Peyer's patch (tissue), 4 donors: Measurements from ENCODE around the gene TINAG.

ENCODE experiments used
- POLR2A ChIP-seq, 2 donors: fragments of 450-650 bp; IDR thresholded peaks; one replicate each; pipeline ENCODE4 v1.5.1; 2017; ENCODE audit warnings: antibody characterized with exemption in 2 of 2, mild to moderate bottlenecking in 2 of 2, moderate library complexity in 2 of 2
- TF ChIP-seq, protein P1 (sequence below), 6 experiments: fragments of 450-650 bp in 4 of 6; fragments of 200-600 bp in 2 of 6; sonication (generic) in 1 of 6; IDR thresholded peaks; one replicate each; pipeline ENCODE4 v1.5.1; 2017 to 2019; ENCODE audit warnings: antibody characterized with exemption in 6 of 6, mild to moderate bottlenecking in 3 of 6, moderate library complexity in 1 of 6

- no peak for TF ChIP-seq POLR2A (IDR thresholded peaks at IDR 0.05)
- TF ChIP-seq, protein P1, sequence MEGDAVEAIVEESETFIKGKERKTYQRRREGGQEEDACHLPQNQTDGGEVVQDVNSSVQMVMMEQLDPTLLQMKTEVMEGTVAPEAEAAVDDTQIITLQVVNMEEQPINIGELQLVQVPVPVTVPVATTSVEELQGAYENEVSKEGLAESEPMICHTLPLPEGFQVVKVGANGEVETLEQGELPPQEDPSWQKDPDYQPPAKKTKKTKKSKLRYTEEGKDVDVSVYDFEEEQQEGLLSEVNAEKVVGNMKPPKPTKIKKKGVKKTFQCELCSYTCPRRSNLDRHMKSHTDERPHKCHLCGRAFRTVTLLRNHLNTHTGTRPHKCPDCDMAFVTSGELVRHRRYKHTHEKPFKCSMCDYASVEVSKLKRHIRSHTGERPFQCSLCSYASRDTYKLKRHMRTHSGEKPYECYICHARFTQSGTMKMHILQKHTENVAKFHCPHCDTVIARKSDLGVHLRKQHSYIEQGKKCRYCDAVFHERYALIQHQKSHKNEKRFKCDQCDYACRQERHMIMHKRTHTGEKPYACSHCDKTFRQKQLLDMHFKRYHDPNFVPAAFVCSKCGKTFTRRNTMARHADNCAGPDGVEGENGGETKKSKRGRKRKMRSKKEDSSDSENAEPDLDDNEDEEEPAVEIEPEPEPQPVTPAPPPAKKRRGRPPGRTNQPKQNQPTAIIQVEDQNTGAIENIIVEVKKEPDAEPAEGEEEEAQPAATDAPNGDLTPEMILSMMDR (IDR thresholded peaks at IDR 0.05): no peak
Measured at GRCh38 chr6:54291146-54291545, 17.1 kb upstream of the TINAG start.
